HL-60/S4 treated with phorbol 12-myristate 13-acetate at 8.2 ng/mL for 4 days and 3 days (cell line): Measurements from ENCODE around the gene CCDC78.
"Not testable (repeated sequence)": the region's sequence is repeated elsewhere in the genome, so short reads cannot be mapped to it uniquely, and the experiment has no call there.

Source experiments
- in situ Hi-C: fragments of 300-500 bp; cut with MboI; formaldehyde crosslinking; loops from 2 replicates; pipeline ENCODE4 v1.15.0; 2022; ENCODE audit warnings: low sequenced_read_pairs

The CCDC78 gene

GRCh38 chr16:761625-762513 lies 35.6 kb upstream of the CCDC78 start:
- in situ Hi-C loops, result no loop called here

- in situ Hi-C loops, result no loop called here
These were observed 34.5 kb upstream of the CCDC78 start, which contains the start of gene MSLN for GRCh38 chr16:760545-761343. MSLN (plus strand) TSS chr16:760734; CDS start chr16:762681, 1,947 bp downstream.

GRCh38 chr16:760065-760464 lies 33.8 kb upstream of the CCDC78 start:
- in situ Hi-C loops, result no loop called here

- in situ Hi-C loops, result no loop called here
These were observed 33.1 kb upstream of the CCDC78 start for GRCh38 chr16:759110-759910.

- in situ Hi-C loops, result no loop called here
These were observed 30.2 kb upstream of the CCDC78 start for GRCh38 chr16:756428-756827.

- in situ Hi-C loops, result no loop called here
These were observed 28.4 kb upstream of the CCDC78 start for GRCh38 chr16:754656-755055.

GRCh38 chr16:754121-754607 lies 27.9 kb upstream of the CCDC78 start:
- in situ Hi-C loops, result not testable (repeated sequence)

- in situ Hi-C loops, result no loop called here
These were observed 25.7 kb upstream of the CCDC78 start for GRCh38 chr16:752007-752312.

- in situ Hi-C loops, result no loop called here
These were observed 25.1 kb upstream of the CCDC78 start for GRCh38 chr16:751152-752006.

- in situ Hi-C loops, result no loop called here
These were observed 24.2 kb upstream of the CCDC78 start for GRCh38 chr16:750485-750884.

- in situ Hi-C loops, result no loop called here
These were observed 22.8 kb upstream of the CCDC78 start for GRCh38 chr16:749010-749409.

GRCh38 chr16:747978-748746 lies 21.9 kb upstream of the CCDC78 start:
- in situ Hi-C loops, result no loop called here

GRCh38 chr16:746637-747036 lies 20.4 kb upstream of the CCDC78 start:
- in situ Hi-C loops, result no loop called here

GRCh38 chr16:745739-746138 lies 19.5 kb upstream of the CCDC78 start:
- in situ Hi-C loops, result no loop called here

GRCh38 chr16:743794-744500 lies 17.7 kb upstream of the CCDC78 start:
- in situ Hi-C loops, result no loop called here

GRCh38 chr16:742894-743293 lies 16.7 kb upstream of the CCDC78 start:
- in situ Hi-C loops, result not testable (repeated sequence)

GRCh38 chr16:741986-742629 lies 15.9 kb upstream of the CCDC78 start:
- in situ Hi-C loops, result no loop called here

- in situ Hi-C loops, result no loop called here
These were observed 14.7 kb upstream of the CCDC78 start, which contains the start of gene CIAO3 for GRCh38 chr16:740764-741505. CIAO3 (minus strand) TSS chr16:740997; CDS start chr16:740985, 12 bp downstream.
